GM23248 (cell line): ENCODE results near the gene SEPTIN2. TPM values are rescaled to one million over a fixed set of nuclear protein-coding genes. Genes with fewer than 3 reads are reported as not detected.
"Not testable (repeated sequence)": the region's sequence is repeated elsewhere in the genome, so short reads cannot be mapped to it uniquely, and the experiment has no call there.

ENCODE experiments used
- DNase-seq: peaks from one replicate; pipeline ENCODE4 v3.0.0-alpha.2; 2015
- H2AFZ ChIP-seq: fragments of 200-600 bp; sonication (generic); 2 replicates; pipeline ENCODE4 v1.6.1; 2016; ENCODE audit warnings: antibody characterized with exemption
- H3F3A ChIP-seq: fragments of 200-600 bp; sonication (generic); 2 replicates; pipeline ENCODE4 v1.6.1; 2016; ENCODE audit warnings: mild to moderate bottlenecking, antibody characterized with exemption, mixed run types; ENCODE audit not compliant: insufficient read depth
- H3K27ac ChIP-seq: fragments of 200-600 bp; sonication (generic); 2 replicates; pipeline ENCODE4 v1.5.1; 2016; ENCODE audit warnings: mild to moderate bottlenecking
- H3K27me3 ChIP-seq: fragments of 200-600 bp; sonication (generic); replicated peaks from 2 replicates; pipeline ENCODE4 v1.6.1; 2016; ENCODE audit warnings: mild to moderate bottlenecking; ENCODE audit not compliant: insufficient read depth
- H3K36me3 ChIP-seq: fragments of 200-600 bp; sonication (generic); 2 replicates; pipeline ENCODE4 v1.6.1; 2016; ENCODE audit warnings: low read depth, mild to moderate bottlenecking
- H3K4me1 ChIP-seq: fragments of 200-600 bp; sonication (generic); 2 replicates; pipeline ENCODE4 v1.6.1; 2016; ENCODE audit warnings: mild to moderate bottlenecking; ENCODE audit not compliant: insufficient read depth
- H3K4me2 ChIP-seq: fragments of 200-600 bp; sonication (generic); one replicate; pipeline ENCODE4 v1.6.1; 2016; ENCODE audit warnings: mild to moderate bottlenecking; ENCODE audit not compliant: unreplicated experiment
- H3K4me3 ChIP-seq: fragments of 200-600 bp; sonication (generic); 2 replicates; pipeline ENCODE4 v1.5.1; 2016; ENCODE audit warnings: mild to moderate bottlenecking
- H3K79me2 ChIP-seq: fragments of 200-600 bp; sonication (generic); 2 replicates; pipeline ENCODE4 v1.6.1; 2016; ENCODE audit warnings: mild to moderate bottlenecking; ENCODE audit not compliant: insufficient read depth
- H3K9ac ChIP-seq: fragments of 200-600 bp; sonication (generic); 2 replicates; pipeline ENCODE4 v1.6.1; 2016; ENCODE audit warnings: mild to moderate bottlenecking
- H3K9me2 ChIP-seq: fragments of 200-600 bp; sonication (generic); 2 replicates; pipeline ENCODE4 v1.6.1; 2016; ENCODE audit warnings: mixed run types, mild to moderate bottlenecking, moderate library complexity; ENCODE audit not compliant: insufficient read depth
- H3K9me3 ChIP-seq: fragments of 200-600 bp; sonication (generic); one replicate; pipeline ENCODE4 v1.6.1; 2017; ENCODE audit warnings: low read depth
- H4K20me1 ChIP-seq: fragments of 200-600 bp; sonication (generic); 2 replicates; pipeline ENCODE4 v1.6.0; 2016; ENCODE audit not compliant: insufficient read depth
- EZH2 ChIP-seq: fragments of 200-600 bp; sonication (generic); IDR thresholded peaks from 2 replicates; pipeline ENCODE4 v1.6.1; 2018; ENCODE audit warnings: antibody characterized with exemption, mild to moderate bottlenecking; ENCODE audit not compliant: insufficient read depth, poor library complexity, severe bottlenecking
- EZH2phosphoT487 ChIP-seq: fragments of 200-600 bp; sonication (generic); IDR thresholded peaks from 2 replicates; pipeline ENCODE4 v1.6.1; 2018; ENCODE audit warnings: antibody characterized with exemption, moderate library complexity, mild to moderate bottlenecking, low read depth; ENCODE audit not compliant: insufficient read depth
- WGBS, 2 experiments: methylation state at CpG; one replicate each; pipeline ENCODE4 v1.1.6; 2015 to 2017; ENCODE audit warnings: low lambda C conversion rate in 2 of 2, low coverage in 1 of 2; ENCODE audit errors: missing lambda C conversion rate in 2 of 2; 5-methylcytosine and 5-hydroxymethylcytosine counted together
- in situ Hi-C: fragments of 300-500 bp; cut with MboI; formaldehyde crosslinking; loops from 2 replicates; pipeline ENCODE4 v1.15.0; 2020
- polyA plus RNA-seq: library from polyadenylated mRNA; unstranded; fragments of >200 nt; fragmentation: Nextera tagmentation; extraction: Ambion mirVana; gene quantifications from 2 replicates; pipeline ENCODE4 v1.2.1, GENCODE V29; 2016
- total RNA-seq: library from RNA; depleted of rRNA; stranded (reverse); fragments of >200 nt; shearing (Covaris generic); gene quantifications from 2 replicates; pipeline ENCODE4 v1.2.3, GENCODE V29; 2014

SEPTIN2 gene
- total and polyA plus RNA-seq, 2 experiments from 2014 or later: 499 to 512 TPM

DNA sequence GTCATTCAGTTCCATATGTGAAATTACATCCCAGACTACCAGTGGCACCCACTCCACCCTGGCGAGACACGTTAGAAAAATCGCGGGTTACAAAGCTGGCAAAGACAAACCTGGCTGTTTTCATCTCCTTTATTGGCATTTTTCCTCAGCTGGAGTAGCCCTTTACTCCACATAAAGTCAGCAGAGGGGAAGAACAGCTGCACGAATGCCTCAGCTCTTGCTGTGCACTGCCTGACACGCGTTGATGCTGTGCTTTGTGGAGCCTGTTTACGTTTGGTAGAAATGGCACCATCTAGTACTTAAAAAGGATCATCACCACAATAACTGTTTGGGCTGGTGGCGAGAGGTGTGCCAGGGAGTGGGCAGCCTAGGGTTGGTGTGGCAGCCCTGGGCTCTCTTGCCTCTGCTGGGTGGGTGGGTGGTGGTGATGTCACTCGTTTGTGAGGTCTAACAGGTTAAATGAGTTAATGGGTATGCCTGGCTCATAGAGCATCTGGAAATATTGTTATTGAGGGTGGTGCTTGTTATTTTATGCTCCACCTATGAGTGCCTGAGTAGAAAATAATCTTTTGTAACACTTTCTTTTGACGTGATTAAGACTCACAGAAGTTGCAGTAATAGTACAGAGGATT is 56.8 kb downstream of the SEPTIN2 start:
- no peak overlapping the region for H3K9ac ChIP-seq

GRCh38 chr2:241373446-241373845 is 57.7 kb downstream of the SEPTIN2 start:
- Histone ChIP-seq H3K9me2 (no peaks in the 10 kb centered on the region), H3K9ac (no peak overlapping the region), H3K4me2 (no peak overlapping the region), H3K9me3 (no peaks in the 10 kb centered on the region), H3K4me1 (peaks cover 1% of the 10 kb centered on the region), H3K79me2 (peaks cover 87% of the 10 kb centered on the region), H3K27ac (no peak overlapping the region), H3K27me3 (no peaks in the 10 kb centered on the region), H3K36me3 (peaks cover 7% of the 10 kb centered on the region; the same call in 1 of the 2 replicates), H3F3A (peaks cover 1% of the 10 kb centered on the region), H3K4me3 (no peak overlapping the region), H2AFZ (no peak overlapping the region), H4K20me1 (no peaks in the 10 kb centered on the region)
- no peak for DNase-seq
- in situ Hi-C loops: no loop called here
- WGBS, 2 experiments: 96 to 100% methylated on average over 3 of the region's 3 CpGs
- TF ChIP-seq EZH2phosphoT487: no peak
- no peak for TF ChIP-seq EZH2

More for the DNA sequence above, 56.8 kb downstream of the SEPTIN2 start:
- H3K4me2 ChIP-seq: no peak overlapping the region
- H3F3A ChIP-seq: no peaks in the 10 kb centered on the region
- H3K79me2 ChIP-seq: peaks cover 93% of the 10 kb centered on the region
- H4K20me1 ChIP-seq: no peaks in the 10 kb centered on the region
- H2AFZ ChIP-seq: no peak overlapping the region
- no peak for DNase-seq
- no peaks in the 10 kb centered on the region for H3K9me3 ChIP-seq
- no peaks in the 10 kb centered on the region for H3K9me2 ChIP-seq
- 42 to 47% methylated on average over 11 of the region's 11 CpGs for WGBS, 2 experiments
- H3K4me1 ChIP-seq: no peaks in the 10 kb centered on the region
- in situ Hi-C loops: no loop called here
- H3K36me3 ChIP-seq: peaks cover 7% of the 10 kb centered on the region; the same call in 1 of the 2 replicates
- H3K4me3 ChIP-seq: no peak overlapping the region
- TF ChIP-seq EZH2phosphoT487 (no peak), EZH2 (no peak)
- H3K27me3 ChIP-seq: no peaks in the 10 kb centered on the region
- H3K27ac ChIP-seq: no peak overlapping the region

GRCh38 chr2:241373906-241374305 is 58.2 kb downstream of the SEPTIN2 start:
- H3K4me3 ChIP-seq, H3F3A ChIP-seq, H3K27ac ChIP-seq, H2AFZ ChIP-seq, H3K4me1 ChIP-seq, H3K4me2 ChIP-seq, in situ Hi-C loops, H3K9ac ChIP-seq, H3K36me3 ChIP-seq, H3K9me3 ChIP-seq, H3K9me2 ChIP-seq, DNase-seq, H3K27me3 ChIP-seq, H4K20me1 ChIP-seq: not testable (repeated sequence)
- peaks cover 82% of the 10 kb centered on the region for H3K79me2 ChIP-seq
- 96 to 98% methylated on average over 6 of the region's 6 CpGs for WGBS, 2 experiments

DNA sequence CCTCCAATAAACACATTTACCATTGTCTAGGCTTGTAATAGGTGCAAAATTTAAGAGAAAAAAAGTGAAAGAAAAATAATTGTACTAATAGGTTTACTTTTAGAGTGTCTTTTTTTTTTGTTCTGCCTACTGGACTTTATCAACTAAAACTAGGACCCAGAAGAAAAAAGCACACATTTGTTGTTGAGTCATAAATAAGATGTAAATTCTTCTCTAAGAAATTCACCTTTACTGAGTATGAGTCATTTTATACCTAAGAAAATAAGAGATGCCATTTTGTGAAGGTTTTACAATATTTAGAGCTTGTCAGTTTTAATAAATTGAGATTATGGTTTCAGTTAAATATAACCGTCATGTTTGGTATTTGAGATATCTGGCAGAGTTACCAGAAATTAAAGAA is 59.6 kb downstream of the SEPTIN2 start:
- H3K4me2 ChIP-seq: no peak overlapping the region
- H3F3A ChIP-seq: peaks cover 18% of the 10 kb centered on the region
- no peak overlapping the region for H3K9ac ChIP-seq
- H3K27me3 ChIP-seq: no peaks in the 10 kb centered on the region
- peaks cover 7% of the 10 kb centered on the region; the same call in 1 of the 2 replicates for H3K36me3 ChIP-seq
- WGBS, 2 experiments: 100% methylated on average over 1 of the region's 1 CpG
- no peaks in the 10 kb centered on the region for H4K20me1 ChIP-seq
- in situ Hi-C loops: no loop called here
- H2AFZ ChIP-seq: no peak overlapping the region
- peaks cover 20% of the 10 kb centered on the region for H3K4me1 ChIP-seq
- no peaks in the 10 kb centered on the region for H3K9me3 ChIP-seq
- no peak for TF ChIP-seq EZH2
- no peak for TF ChIP-seq EZH2phosphoT487
- H3K79me2 ChIP-seq: peaks cover 71% of the 10 kb centered on the region
- no peak overlapping the region for H3K4me3 ChIP-seq
- H3K27ac ChIP-seq: no peak overlapping the region
- H3K9me2 ChIP-seq: no peaks in the 10 kb centered on the region
- DNase-seq: no peak
